Upper lobe of left lung (tissue), 4 donors: ENCODE results near the gene PARVB.

Experiments
- CTCF ChIP-seq, 6 experiments: fragments of 450-650 bp in 4 of 6; fragments of 200-600 bp in 2 of 6; sonication (generic) in 2 of 6; IDR thresholded peaks; one replicate each; pipeline ENCODE4 v1.5.1; 2016 to 2019; ENCODE audit warnings: antibody characterized with exemption in 6 of 6
- EP300 ChIP-seq, 4 donors: sonication (generic); formaldehyde crosslinking; IDR thresholded peaks; one replicate each; pipeline ENCODE4 v1.5.1; 2017; ENCODE audit warnings: antibody characterized with exemption in 4 of 4, control low read depth in 2 of 4
- POLR2A ChIP-seq, 4 donors: fragments of 450-650 bp; IDR thresholded peaks; one replicate each; pipeline ENCODE4 v1.5.1; 2016 to 2017; ENCODE audit warnings: antibody characterized with exemption in 4 of 4, mild to moderate bottlenecking in 2 of 4
- POLR2AphosphoS5 ChIP-seq, 2 donors: sonication (generic); formaldehyde crosslinking; IDR thresholded peaks; one replicate each; pipeline ENCODE4 v1.5.1; 2017; ENCODE audit warnings: antibody characterized with exemption in 2 of 2

DNA sequence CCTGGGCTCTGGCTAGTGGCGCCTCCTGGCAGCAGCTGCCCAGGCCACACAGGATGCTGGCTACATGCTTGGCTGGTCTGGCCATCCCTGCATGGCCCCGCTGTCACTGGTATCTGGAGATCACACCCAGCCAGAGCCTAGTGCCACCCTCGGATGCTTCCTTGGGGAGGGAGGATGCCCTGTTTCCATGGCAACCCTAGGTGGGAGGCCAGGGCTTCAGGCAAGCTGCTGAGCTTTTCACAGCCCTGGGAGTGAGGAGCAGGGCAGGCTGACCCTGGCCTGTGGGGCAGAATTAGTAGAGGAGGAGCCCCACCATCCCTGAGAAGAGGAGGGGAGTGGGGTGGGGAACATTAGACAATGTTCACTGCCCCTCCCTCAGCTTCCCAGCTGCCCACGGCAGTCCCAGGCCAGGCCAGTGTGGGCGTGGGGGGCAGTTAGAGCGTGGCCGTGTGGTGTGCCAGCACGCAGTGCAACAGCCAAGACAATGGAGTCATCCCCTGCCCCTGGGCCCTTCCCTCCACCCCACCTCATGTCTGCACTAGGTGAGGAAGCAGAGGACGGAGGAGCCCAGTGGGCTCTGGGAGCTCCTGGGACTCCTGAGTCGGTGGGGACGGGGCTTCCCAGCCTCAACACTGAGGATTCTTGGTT, 50.4 kb downstream of the PARVB start:
- TF ChIP-seq CTCF (IDR thresholded peaks at IDR 0.05) (no peak), EP300 (IDR thresholded peaks at IDR 0.05) (no peak), POLR2AphosphoS5 (IDR thresholded peaks at IDR 0.05) (no peak), POLR2A (IDR thresholded peaks at IDR 0.05) (no peak)
